Astrocyte of the spinal cord (primary cell): ENCODE results near the gene KSR1.

Experiments used
- DNase-seq: peaks from one replicate; pipeline ENCODE4 v3.0.0; 2011; ENCODE audit warnings: low read depth, low spot score
- H3K4me3 ChIP-seq: 2 replicates; pipeline ENCODE4 v1.5.1; 2011; ENCODE audit warnings: low read depth, mild to moderate bottlenecking, low read length, moderate library complexity
- in situ Hi-C: cut with HindIII; loops from 2 replicates; pipeline ENCODE4 v1.10.0; 2017; ENCODE audit warnings: low sequenced_read_pairs
- TF ChIP-seq, protein P1 (sequence below): IDR thresholded peaks from 2 replicates; pipeline ENCODE4 v1.5.1; 2012; ENCODE audit warnings: low read depth, mild to moderate bottlenecking, low read length, inconsistent platforms

Gene KSR1

DNA sequence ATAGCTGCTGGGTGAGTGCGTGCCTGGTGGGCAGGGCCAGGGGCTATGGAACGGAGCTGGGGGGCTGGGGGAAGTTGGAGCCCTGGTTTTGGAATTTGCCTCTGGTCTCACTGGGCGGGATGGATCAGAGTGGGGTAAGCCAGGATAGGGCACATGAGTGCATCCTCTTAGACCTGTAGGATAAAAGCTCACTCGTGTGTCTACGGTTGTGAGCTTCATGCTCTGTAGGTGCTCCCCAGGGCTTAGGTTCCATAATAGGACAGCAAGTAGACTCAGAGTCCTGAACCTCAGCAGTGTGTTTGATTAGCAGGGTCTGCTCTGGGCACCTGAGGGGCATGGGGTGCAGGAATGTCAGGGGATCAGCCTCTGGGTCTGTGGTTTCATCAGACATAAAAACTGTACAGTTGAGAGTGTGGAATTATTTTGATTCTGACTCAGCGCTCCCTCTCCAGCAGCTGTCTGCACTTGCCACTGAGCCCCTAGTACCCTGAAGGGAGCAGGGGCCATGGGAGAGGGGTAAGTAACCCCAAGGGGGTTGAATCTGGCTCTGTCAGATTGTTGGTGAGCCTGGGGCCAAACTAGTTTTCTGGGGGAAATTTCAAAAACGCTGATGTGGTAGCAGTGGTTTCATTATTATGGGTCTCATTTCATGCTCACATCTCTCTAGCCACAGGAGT is 90.5 kb downstream of the KSR1 start:
- H3K4me3 ChIP-seq: no peak overlapping the region
- TF ChIP-seq, protein P1, sequence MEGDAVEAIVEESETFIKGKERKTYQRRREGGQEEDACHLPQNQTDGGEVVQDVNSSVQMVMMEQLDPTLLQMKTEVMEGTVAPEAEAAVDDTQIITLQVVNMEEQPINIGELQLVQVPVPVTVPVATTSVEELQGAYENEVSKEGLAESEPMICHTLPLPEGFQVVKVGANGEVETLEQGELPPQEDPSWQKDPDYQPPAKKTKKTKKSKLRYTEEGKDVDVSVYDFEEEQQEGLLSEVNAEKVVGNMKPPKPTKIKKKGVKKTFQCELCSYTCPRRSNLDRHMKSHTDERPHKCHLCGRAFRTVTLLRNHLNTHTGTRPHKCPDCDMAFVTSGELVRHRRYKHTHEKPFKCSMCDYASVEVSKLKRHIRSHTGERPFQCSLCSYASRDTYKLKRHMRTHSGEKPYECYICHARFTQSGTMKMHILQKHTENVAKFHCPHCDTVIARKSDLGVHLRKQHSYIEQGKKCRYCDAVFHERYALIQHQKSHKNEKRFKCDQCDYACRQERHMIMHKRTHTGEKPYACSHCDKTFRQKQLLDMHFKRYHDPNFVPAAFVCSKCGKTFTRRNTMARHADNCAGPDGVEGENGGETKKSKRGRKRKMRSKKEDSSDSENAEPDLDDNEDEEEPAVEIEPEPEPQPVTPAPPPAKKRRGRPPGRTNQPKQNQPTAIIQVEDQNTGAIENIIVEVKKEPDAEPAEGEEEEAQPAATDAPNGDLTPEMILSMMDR: no peak
- in situ Hi-C loops: no loop called here
- peak; percentile 54 for DNase-seq

DNA sequence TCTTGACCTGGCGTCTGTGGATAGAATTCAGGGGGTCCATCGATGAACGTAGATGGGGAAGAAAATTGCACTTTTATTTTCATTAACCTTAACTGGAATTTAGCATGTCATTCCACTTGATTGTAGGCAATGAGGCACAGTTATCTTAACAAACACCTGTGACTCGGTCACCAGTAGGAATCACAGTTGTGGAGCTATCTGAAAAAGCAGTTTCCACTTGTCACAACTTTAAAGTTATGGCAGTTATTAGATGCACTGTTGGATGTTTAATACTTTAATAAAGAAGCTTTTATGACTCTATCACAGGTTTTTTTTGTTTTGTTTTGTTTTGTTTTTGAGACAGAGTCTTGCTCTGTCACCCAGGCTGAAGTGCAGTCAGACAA is 91.0 kb downstream of the KSR1 start:
- TF ChIP-seq, protein P1: no peak
- no peak for DNase-seq
- no peak overlapping the region for H3K4me3 ChIP-seq
- in situ Hi-C loops: no loop called here

DNA sequence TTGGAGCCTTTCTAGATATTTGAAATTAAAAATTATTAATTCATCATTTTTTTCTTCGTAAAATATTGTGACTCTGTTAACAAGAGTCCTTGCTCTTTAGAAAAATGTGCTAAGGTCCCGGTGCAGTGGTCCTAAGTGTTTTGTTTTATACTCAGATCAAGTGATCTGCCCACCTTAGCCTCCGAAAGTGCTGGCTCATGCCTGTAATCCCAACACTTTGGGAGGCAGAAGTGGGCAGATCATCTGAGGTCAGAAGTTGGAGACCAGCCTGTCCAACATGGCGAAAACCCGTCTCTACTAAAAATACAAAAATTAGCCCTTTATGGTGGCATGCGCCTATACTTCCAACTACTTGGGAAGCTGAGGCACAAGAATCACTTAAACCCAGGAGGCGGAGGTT is 92.1 kb downstream of the KSR1 start:
- TF ChIP-seq, protein P1: no peak
- H3K4me3 ChIP-seq: no peak overlapping the region
- in situ Hi-C loops: no loop called here
- DNase-seq: no peak

DNA sequence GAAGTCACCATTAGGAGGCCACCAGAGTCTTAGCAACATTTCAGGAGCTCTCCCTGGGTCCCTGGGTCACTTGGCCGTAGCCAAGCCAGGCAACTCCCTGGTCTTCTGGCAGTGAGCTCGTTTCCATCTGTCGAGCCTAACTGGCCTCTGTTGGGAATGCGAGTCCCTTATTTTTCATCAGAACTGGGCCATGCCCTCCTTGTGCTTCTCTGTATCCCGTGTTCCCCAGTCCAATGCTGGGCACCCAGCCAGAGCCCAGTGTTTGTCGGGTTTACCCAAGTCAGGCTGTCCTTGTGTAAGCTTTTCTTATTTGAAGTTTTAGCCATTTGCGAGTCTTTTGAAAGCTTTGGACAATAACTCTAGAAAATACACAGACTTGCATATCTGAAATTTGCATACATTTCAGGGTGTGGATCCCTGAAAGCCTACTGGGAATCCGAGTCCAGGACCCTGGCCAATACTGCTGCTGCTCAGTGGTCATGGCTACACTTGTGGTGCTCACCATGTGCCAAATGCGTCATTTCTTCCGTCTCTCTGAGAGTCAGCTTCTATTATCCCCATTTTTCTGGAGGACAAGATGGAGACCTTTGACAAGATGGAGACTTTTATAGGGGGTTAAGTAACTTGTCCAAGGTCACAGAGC is 93.1 kb downstream of the KSR1 start:
- in situ Hi-C loops: no loop called here
- no peak for DNase-seq
- no peak overlapping the region for H3K4me3 ChIP-seq
- TF ChIP-seq, protein P1: no peak

DNA sequence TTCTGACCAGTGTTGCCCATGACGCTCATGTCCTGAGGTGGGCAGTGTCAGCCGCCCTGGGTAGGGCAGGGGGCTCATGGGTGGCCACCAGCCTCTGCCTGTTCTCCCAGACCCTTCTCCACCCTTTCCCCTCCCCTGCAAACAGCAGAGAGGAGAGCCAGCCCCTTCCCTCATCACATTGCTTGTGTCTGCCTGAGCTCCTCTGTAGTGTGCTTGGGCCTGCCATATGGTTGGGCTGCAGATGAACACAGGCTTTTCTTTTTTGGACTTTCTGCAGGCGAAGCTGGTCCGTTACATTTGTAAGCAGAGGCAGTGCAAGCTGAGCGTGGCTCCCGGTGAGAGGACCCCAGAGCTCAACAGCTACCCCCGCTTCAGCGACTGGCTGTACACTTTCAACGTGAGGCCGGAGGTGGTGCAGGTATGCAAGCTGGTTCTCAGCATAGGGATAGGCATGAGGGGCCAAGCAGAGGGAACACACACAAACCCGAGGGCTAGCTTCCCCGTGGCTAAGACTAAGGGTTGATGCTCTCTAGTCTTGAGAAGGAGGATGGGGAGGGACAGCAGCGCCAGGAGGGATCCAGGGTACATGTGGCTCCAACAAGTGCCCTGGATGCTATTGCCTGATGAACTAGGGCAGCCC is 94.2 kb downstream of the KSR1 start:
- H3K4me3 ChIP-seq: no peak overlapping the region
- TF ChIP-seq, protein P1: no peak
- no peak for DNase-seq
- in situ Hi-C loops: no loop called here

DNA sequence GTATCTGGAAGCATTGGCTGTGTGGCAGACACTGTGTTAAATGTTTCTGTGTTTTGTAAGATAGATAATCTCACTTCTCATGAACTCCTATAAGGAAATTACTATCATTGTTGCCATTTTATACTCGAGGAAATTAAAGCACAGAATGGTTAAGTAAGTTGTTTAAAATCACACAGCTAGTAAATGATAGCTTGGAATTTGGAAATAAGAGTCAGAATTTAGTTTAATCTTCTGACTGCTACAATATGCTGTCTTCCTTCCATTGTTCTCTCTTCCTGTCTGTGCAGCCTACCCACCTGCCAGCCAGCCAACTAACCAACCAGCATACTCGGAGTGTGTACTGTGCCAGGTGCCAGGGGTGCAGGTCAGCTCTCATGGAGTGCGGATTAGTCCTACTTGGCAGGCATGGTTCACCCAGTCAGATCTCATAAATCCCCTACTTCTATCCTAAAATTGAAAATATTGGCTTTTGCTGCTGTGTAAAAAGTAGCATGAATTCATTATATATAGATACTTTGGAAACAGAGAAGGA is 94.8 kb downstream of the KSR1 start:
- in situ Hi-C loops: no loop called here
- TF ChIP-seq, protein P1: no peak
- no peak overlapping the region for H3K4me3 ChIP-seq
- DNase-seq: no peak
